ENCODE results near the gene RAPGEF4. TPM values are rescaled to one million over a fixed set of nuclear protein-coding genes. Genes with fewer than 3 reads are reported as not detected.

RAPGEF4 gene
- total RNA-seq, 1 experiment from 2014 or later: 0.59 TPM

- no peak for ATAC-seq
- ChIA-PET RAD21 (ENCODE audit: low non-redundant PET in 1 of 2, low total read pairs in 2 of 2, uncharacterized antibody in 2 of 2, unreplicated experiment in 2 of 2) (no interaction called here), POLR2A (no interaction called here), CTCF (no interaction called here)
- no peak overlapping the region for H3K4me2 ChIP-seq (ENCODE audit: low read length)
- H3K9me2 ChIP-seq (ENCODE audit: insufficient read depth): no peaks in the 10 kb centered on the region
- no peaks in the 10 kb centered on the region for H3K36me3 ChIP-seq (ENCODE audit: control insufficient read depth in 1 of 2, insufficient read depth in 2 of 2, low read length in 2 of 2)
- no peaks in the 10 kb centered on the region for H3K79me2 ChIP-seq (ENCODE audit: insufficient read depth, low read length)
- intact Hi-C loops (cut with micrococcal nuclease): no loop called here
- H3K4me1 ChIP-seq (ENCODE audit: control insufficient read depth in 1 of 2, insufficient read depth in 2 of 2, low read length in 2 of 2): peaks cover 0 to 6% of the 10 kb centered on the region in 2 experiments; a peak in 2 of 4 replicates
- no peak for DNase-seq (ENCODE audit: low read depth, low spot score)
- H4K20me1 ChIP-seq (ENCODE audit: insufficient read depth): no peaks in the 10 kb centered on the region
- no peak overlapping the region for H2AFZ ChIP-seq (ENCODE audit: low read depth, low read length, poor library complexity, severe bottlenecking)
- BruUV-seq (replicated peaks): no TSS peak
- no peaks in the 10 kb centered on the region for H3K27me3 ChIP-seq (ENCODE audit: insufficient read depth, low read length)
- no peaks in the 10 kb centered on the region for H3K9me3 ChIP-seq (ENCODE audit: control insufficient read depth in 1 of 2, insufficient read depth in 1 of 2, low read depth in 1 of 2, low read length in 2 of 2)
- no peak overlapping the region for H3K4me3 ChIP-seq (replicated peaks in 1 of 2; ENCODE audit: low read depth in 1 of 2, low read length in 2 of 2)
- no peak overlapping the region for H3K27ac ChIP-seq (ENCODE audit: low read depth, low read length)
- no peak for TF ChIP-seq SIN3A (IDR thresholded peaks at IDR 0.05; ENCODE audit: low read depth)
- TF ChIP-seq EZH2 (IDR thresholded peaks at IDR 0.05): no peak
- no peak for TF ChIP-seq RAD21 (IDR thresholded peaks at IDR 0.05; ENCODE audit: low read depth)
- TF ChIP-seq ELF1 (IDR thresholded peaks at IDR 0.05; ENCODE audit: borderline replicate concordance, low read depth): no peak
- no peak for TF ChIP-seq EGR1 (IDR thresholded peaks at IDR 0.05; ENCODE audit: low read depth)
- TF ChIP-seq CEBPB (IDR thresholded peaks at IDR 0.05; ENCODE audit: low read depth): no peak
- TF ChIP-seq, protein P1, sequence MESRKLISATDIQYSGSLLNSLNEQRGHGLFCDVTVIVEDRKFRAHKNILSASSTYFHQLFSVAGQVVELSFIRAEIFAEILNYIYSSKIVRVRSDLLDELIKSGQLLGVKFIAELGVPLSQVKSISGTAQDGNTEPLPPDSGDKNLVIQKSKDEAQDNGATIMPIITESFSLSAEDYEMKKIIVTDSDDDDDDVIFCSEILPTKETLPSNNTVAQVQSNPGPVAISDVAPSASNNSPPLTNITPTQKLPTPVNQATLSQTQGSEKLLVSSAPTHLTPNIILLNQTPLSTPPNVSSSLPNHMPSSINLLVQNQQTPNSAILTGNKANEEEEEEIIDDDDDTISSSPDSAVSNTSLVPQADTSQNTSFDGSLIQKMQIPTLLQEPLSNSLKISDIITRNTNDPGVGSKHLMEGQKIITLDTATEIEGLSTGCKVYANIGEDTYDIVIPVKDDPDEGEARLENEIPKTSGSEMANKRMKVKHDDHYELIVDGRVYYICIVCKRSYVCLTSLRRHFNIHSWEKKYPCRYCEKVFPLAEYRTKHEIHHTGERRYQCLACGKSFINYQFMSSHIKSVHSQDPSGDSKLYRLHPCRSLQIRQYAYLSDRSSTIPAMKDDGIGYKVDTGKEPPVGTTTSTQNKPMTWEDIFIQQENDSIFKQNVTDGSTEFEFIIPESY (IDR thresholded peaks at IDR 0.05; ENCODE audit: extremely low read depth, insufficient replicate concordance, low read length): no peak
- TF ChIP-seq POLR2AphosphoS5 (IDR thresholded peaks at IDR 0.05; ENCODE audit: low read depth, low read length): no peak
- TF ChIP-seq ZFX (IDR thresholded peaks at IDR 0.05): no peak
- H3K9ac ChIP-seq (ENCODE audit: low read length): no peak overlapping the region
Observed at GRCh38 chr2:172969609-172970008, 234.0 kb downstream of the RAPGEF4 start.

- intact Hi-C loops (cut with micrococcal nuclease): no loop called here
- H3K79me2 ChIP-seq (ENCODE audit: insufficient read depth, low read length): no peaks in the 10 kb centered on the region
- no peak overlapping the region for H3K4me3 ChIP-seq (replicated peaks in 1 of 2; ENCODE audit: low read depth in 1 of 2, low read length in 2 of 2)
- no peaks in the 10 kb centered on the region for H3K9me2 ChIP-seq (ENCODE audit: insufficient read depth)
- no peak overlapping the region for H2AFZ ChIP-seq (ENCODE audit: low read depth, low read length, poor library complexity, severe bottlenecking)
- no TSS peak for BruUV-seq (replicated peaks)
- ATAC-seq (no peak), DNase-seq (ENCODE audit: low read depth, low spot score) (no peak)
- no peak overlapping the region for H3K4me2 ChIP-seq (ENCODE audit: low read length)
- POLR2A ChIA-PET: no interaction called here
- H3K36me3 ChIP-seq (ENCODE audit: control insufficient read depth in 1 of 2, insufficient read depth in 2 of 2, low read length in 2 of 2): no peaks in the 10 kb centered on the region
- no peak overlapping the region for H3K27ac ChIP-seq (ENCODE audit: low read depth, low read length)
- CTCF ChIA-PET: no interaction called here
- no peaks in the 10 kb centered on the region for H3K27me3 ChIP-seq (ENCODE audit: insufficient read depth, low read length)
- RAD21 ChIA-PET (ENCODE audit: low non-redundant PET in 1 of 2, low total read pairs in 2 of 2, uncharacterized antibody in 2 of 2, unreplicated experiment in 2 of 2): interaction anchor here in 1 of 2 experiments (0.6 kb wide), 1 partner anchor 316 kb away, joined by 4 read pairs; no protein-coding TSS in a partner anchor
- no peaks in the 10 kb centered on the region for H3K9me3 ChIP-seq (ENCODE audit: control insufficient read depth in 1 of 2, insufficient read depth in 1 of 2, low read depth in 1 of 2, low read length in 2 of 2)
- H3K9ac ChIP-seq (ENCODE audit: low read length): no peak overlapping the region
- H4K20me1 ChIP-seq (ENCODE audit: insufficient read depth): no peaks in the 10 kb centered on the region
- peaks cover 0 to 6% of the 10 kb centered on the region in 2 experiments; a peak in 2 of 4 replicates for H3K4me1 ChIP-seq (ENCODE audit: control insufficient read depth in 1 of 2, insufficient read depth in 2 of 2, low read length in 2 of 2)
- TF ChIP-seq ZNF274 (IDR thresholded peaks at IDR 0.05; ENCODE audit: low read depth, low read length) (no peak), CBX3 (IDR thresholded peaks at IDR 0.05; ENCODE audit: low read depth) (no peak), CEBPB (IDR thresholded peaks at IDR 0.05; ENCODE audit: low read depth) (no peak), FOSL1 (IDR thresholded peaks at IDR 0.05; ENCODE audit: low read depth) (no peak), SRF (IDR thresholded peaks at IDR 0.05; ENCODE audit: low read depth) (no peak), ATF3 (IDR thresholded peaks at IDR 0.05) (no peak), RAD21 (IDR thresholded peaks at IDR 0.05; ENCODE audit: low read depth) (no peak), EGR1 (IDR thresholded peaks at IDR 0.05; ENCODE audit: low read depth) (no peak)
- TF ChIP-seq, protein P1 (IDR thresholded peaks at IDR 0.05; ENCODE audit: extremely low read depth, insufficient replicate concordance, low read length): no peak
Observed at GRCh38 chr2:172970660-172971059, 235.0 kb downstream of the RAPGEF4 start.
